AG04450 (cell line): ENCODE measurements around the gene TLX3. TPM values are rescaled to one million over a fixed set of nuclear protein-coding genes. Genes with fewer than 3 reads are reported as not detected.
A peak's percentile ranks its signal among the peaks of the same experiment; 100 is the strongest.

Experiments
- CTCF ChIA-PET: fragments of 300-600, 350-600 bp; formaldehyde crosslinking; extraction: SDS; loops from one replicate; lab custom pipeline; 2022; ENCODE audit warnings: antibody characterized with exemption, inconsistent platforms; lab: Charles Lee
- POLR2A ChIA-PET: fragments of 350-600 bp; formaldehyde crosslinking; extraction: SDS; loops from one replicate; lab custom pipeline; 2021; ENCODE audit warnings: antibody characterized with exemption, inconsistent platforms; lab: Yijun Ruan, JAX
- DNase-seq: peaks from one replicate; pipeline ENCODE4 v3.0.0-alpha.2; 2011; ENCODE audit warnings: low read depth, low spot score
- H3K27ac ChIP-seq: one replicate; pipeline ENCODE4 v1.5.1; 2012; ENCODE audit warnings: low read depth, low read length, control low read depth
- H3K27me3 ChIP-seq: one replicate; pipeline ENCODE4 v1.6.0; 2012; ENCODE audit warnings: low read length; ENCODE audit not compliant: control insufficient read depth, insufficient read depth
- H3K4me3 ChIP-seq: 2 replicates; pipeline ENCODE4 v1.5.1; 2011; ENCODE audit warnings: mild to moderate bottlenecking, low read depth, low read length, control low read depth
- H3K9me3 ChIP-seq: 2 replicates; pipeline ENCODE4 v1.5.1; 2012; ENCODE audit warnings: low read length; ENCODE audit not compliant: control insufficient read depth, insufficient read depth
- CTCF ChIP-seq: IDR thresholded peaks from 2 replicates; pipeline ENCODE4 v1.5.1; 2011; ENCODE audit warnings: low read depth, low read length, control low read depth, inconsistent platforms
- polyA plus RNA-seq: library from polyadenylated mRNA; depleted of rRNA; stranded (reverse); fragments of >200 nt; gene quantifications from 2 replicates; pipeline ENCODE4 v1.2.3, GENCODE V29; 2011

The TLX3 gene
- polyA plus RNA-seq, 1 experiment: not detected

GRCh38 chr5:171309276-171310211, 496 bp downstream of the TLX3 start:
- no peak for DNase-seq
- Histone ChIP-seq H3K9me3 (peaks cover 17% of the 10 kb centered on the region; the same call in 1 of the 2 replicates), H3K27me3 (peaks cover 95% of the 10 kb centered on the region), H3K27ac (no peak overlapping the region), H3K4me3 (no peak overlapping the region)
- TF ChIP-seq CTCF: no peak
- POLR2A ChIA-PET: no interaction called here
- CTCF ChIA-PET: no interaction called here

- DNase-seq: no peak
- ChIA-PET POLR2A (no interaction called here), CTCF (no interaction called here)
- H3K4me3 ChIP-seq: no peak overlapping the region
- no peak overlapping the region for H3K27ac ChIP-seq
- H3K9me3 ChIP-seq: peaks cover 20% of the 10 kb centered on the region; the same call in 1 of the 2 replicates
- TF ChIP-seq CTCF: peak; percentile 41
- H3K27me3 ChIP-seq: peaks cover 95% of the 10 kb centered on the region
These were observed 1.3 kb downstream of the TLX3 start for GRCh38 chr5:171310212-171310818.

GRCh38 chr5:171310819-171311321, 1.8 kb downstream of the TLX3 start:
- ChIA-PET POLR2A (no interaction called here), CTCF (no interaction called here)
- Histone ChIP-seq H3K27ac (no peak overlapping the region), H3K27me3 (peaks cover 95% of the 10 kb centered on the region), H3K9me3 (peaks cover 22% of the 10 kb centered on the region; the same call in 1 of the 2 replicates), H3K4me3 (no peak overlapping the region)
- TF ChIP-seq CTCF: no peak
- DNase-seq: no peak

- no peak for DNase-seq
- Histone ChIP-seq H3K4me3 (no peak overlapping the region), H3K27me3 (peaks cover 95% of the 10 kb centered on the region), H3K9me3 (peaks cover 22% of the 10 kb centered on the region; the same call in 1 of the 2 replicates), H3K27ac (no peak overlapping the region)
- no peak for TF ChIP-seq CTCF
- POLR2A ChIA-PET: no interaction called here
- CTCF ChIA-PET: no interaction called here
These were observed 2.5 kb downstream of the TLX3 start for GRCh38 chr5:171311322-171312077.
